HG02623 (cell line): ENCODE measurements around the gene MDC1.
A peak's percentile ranks its signal among the peaks of the same experiment; 100 is the strongest.
"Not testable (repeated sequence)": the region's sequence is repeated elsewhere in the genome, so short reads cannot be mapped to it uniquely, and the experiment has no call there.

Source experiments
- ATAC-seq: cut with Tn5 transposase; IDR thresholded peaks from one replicate; pipeline ENCODE4 v1.9.1; 2021; ENCODE audit warnings: moderate library complexity; ENCODE audit not compliant: unreplicated experiment

MDC1 gene

GRCh38 chr6:30683183-30683979 is 33.7 kb downstream of the MDC1 start:
- ATAC-seq, result no peak

GRCh38 chr6:30682143-30683117 is 34.7 kb downstream of the MDC1 start:
- ATAC-seq, result peak; percentile 38

GRCh38 chr6:30681766-30682142 is 35.3 kb downstream of the MDC1 start:
- no peak for ATAC-seq

GRCh38 chr6:30679765-30680535 is 37.1 kb downstream of the MDC1 start:
- no peak for ATAC-seq

- ATAC-seq, result peak; percentile 41
Measured at GRCh38 chr6:30678964-30679726, 37.9 kb downstream of the MDC1 start.

- no peak for ATAC-seq
Measured at GRCh38 chr6:30676660-30677285, 40.3 kb downstream of the MDC1 start.

- peak; percentile 64 for ATAC-seq
Measured at GRCh38 chr6:30672445-30673253, 44.4 kb downstream of the MDC1 start, which contains the start of gene DHX16. TSS of gene DHX16 (minus strand) at chr6:30673006. CDS start at chr6:30672841, 165 bp downstream.

GRCh38 chr6:30670760-30671527 is 46.1 kb downstream of the MDC1 start:
- no peak for ATAC-seq

- not testable (repeated sequence) for ATAC-seq
Measured at GRCh38 chr6:30666300-30666699, 50.8 kb downstream of the MDC1 start.

- ATAC-seq, result no peak
Measured at GRCh38 chr6:30664994-30665767, 51.9 kb downstream of the MDC1 start.

- not testable (repeated sequence) for ATAC-seq
Measured at GRCh38 chr6:30657922-30658321, 59.2 kb downstream of the MDC1 start.

GRCh38 chr6:30657454-30657853 is 59.6 kb downstream of the MDC1 start:
- ATAC-seq, result no peak

GRCh38 chr6:30656513-30656912 is 60.6 kb downstream of the MDC1 start:
- ATAC-seq, result no peak

GRCh38 chr6:30655743-30656094 is 61.4 kb downstream of the MDC1 start:
- ATAC-seq, result no peak

- ATAC-seq, result no peak
Measured at GRCh38 chr6:30654798-30655742, 62.0 kb downstream of the MDC1 start.

GRCh38 chr6:30651143-30651542 is 65.9 kb downstream of the MDC1 start:
- ATAC-seq, result no peak
